C1 segment of cervical spinal cord (tissue), 14 donors: ENCODE data around the gene ADISSP.

Source experiments
- DNase-seq, 14 donors: peaks; one replicate each; lab custom pipeline; 2025; lab: John Stamatoyannopoulos, UW

Gene ADISSP

GRCh38 chr20:3719046-3719445, 48.5 kb downstream of the ADISSP start:
- DNase-seq: no peak

- DNase-seq: no peak
These were observed 51.2 kb downstream of the ADISSP start for GRCh38 chr20:3716195-3716834.

- peak in 2 of 14 donors; percentile 13 to 18 for DNase-seq
These were observed 53.5 kb downstream of the ADISSP start for GRCh38 chr20:3714092-3714491.

GRCh38 chr20:3712279-3712873, 55.2 kb downstream of the ADISSP start, which contains the start of gene SIGLEC1:
TSS of gene SIGLEC1 (minus strand) at chr20:3712600. CDS start at chr20:3707128, 5,472 bp downstream.
- peak in 7 of 14 donors; percentile 13 to 56 (median 21) for DNase-seq

GRCh38 chr20:3711484-3711941, 56.0 kb downstream of the ADISSP start:
- no peak for DNase-seq

GRCh38 chr20:3710703-3711483, 56.7 kb downstream of the ADISSP start:
- DNase-seq: peak in 11 of 14 donors; percentile 13 to 84 (median 39)

- DNase-seq: no peak
These were observed 57.5 kb downstream of the ADISSP start for GRCh38 chr20:3710011-3710466.

GRCh38 chr20:3707508-3707899, 60.0 kb downstream of the ADISSP start:
- DNase-seq: no peak

- DNase-seq: peak in 2 of 14 donors; percentile 12 to 42
These were observed 60.6 kb downstream of the ADISSP start for GRCh38 chr20:3706774-3707507.

GRCh38 chr20:3705970-3706739, 61.4 kb downstream of the ADISSP start:
- DNase-seq: no peak

- no peak for DNase-seq
These were observed 62.0 kb downstream of the ADISSP start for GRCh38 chr20:3705491-3705969.

- DNase-seq: no peak
These were observed 63.5 kb downstream of the ADISSP start for GRCh38 chr20:3704087-3704486.
